Measurements from ENCODE around the gene MACF1. TPM values are rescaled to one million over a fixed set of nuclear protein-coding genes. Genes with fewer than 3 reads are reported as not detected.

The MACF1 gene
- total RNA-seq, 1 experiment from 2014 or later = 190 TPM

DNA sequence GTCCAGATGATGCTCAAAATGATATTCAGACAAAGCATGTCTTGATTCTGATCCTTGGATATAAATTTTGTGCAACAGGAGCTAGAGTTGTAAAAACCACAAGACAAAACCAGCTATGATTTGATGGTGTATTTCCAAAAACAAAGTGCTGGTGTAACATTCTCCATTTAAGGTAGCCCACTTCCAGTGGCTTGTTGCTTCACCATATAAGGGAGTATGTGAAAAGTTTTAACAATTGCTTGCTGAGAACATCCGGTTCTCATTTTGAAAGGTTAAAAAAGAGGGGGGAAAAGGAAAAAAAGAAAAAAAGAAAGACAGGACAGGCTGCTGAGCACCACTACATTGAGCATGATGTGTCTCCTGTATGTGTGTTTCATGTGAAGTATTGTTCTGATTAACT, 123.6 kb downstream of the MACF1 start:
- TF ChIP-seq, protein P1, sequence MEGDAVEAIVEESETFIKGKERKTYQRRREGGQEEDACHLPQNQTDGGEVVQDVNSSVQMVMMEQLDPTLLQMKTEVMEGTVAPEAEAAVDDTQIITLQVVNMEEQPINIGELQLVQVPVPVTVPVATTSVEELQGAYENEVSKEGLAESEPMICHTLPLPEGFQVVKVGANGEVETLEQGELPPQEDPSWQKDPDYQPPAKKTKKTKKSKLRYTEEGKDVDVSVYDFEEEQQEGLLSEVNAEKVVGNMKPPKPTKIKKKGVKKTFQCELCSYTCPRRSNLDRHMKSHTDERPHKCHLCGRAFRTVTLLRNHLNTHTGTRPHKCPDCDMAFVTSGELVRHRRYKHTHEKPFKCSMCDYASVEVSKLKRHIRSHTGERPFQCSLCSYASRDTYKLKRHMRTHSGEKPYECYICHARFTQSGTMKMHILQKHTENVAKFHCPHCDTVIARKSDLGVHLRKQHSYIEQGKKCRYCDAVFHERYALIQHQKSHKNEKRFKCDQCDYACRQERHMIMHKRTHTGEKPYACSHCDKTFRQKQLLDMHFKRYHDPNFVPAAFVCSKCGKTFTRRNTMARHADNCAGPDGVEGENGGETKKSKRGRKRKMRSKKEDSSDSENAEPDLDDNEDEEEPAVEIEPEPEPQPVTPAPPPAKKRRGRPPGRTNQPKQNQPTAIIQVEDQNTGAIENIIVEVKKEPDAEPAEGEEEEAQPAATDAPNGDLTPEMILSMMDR (conservative IDR thresholded peaks at IDR 0.05) = no peak

More for the DNA sequence above, 123.6 kb downstream of the MACF1 start:
- H3K4me3 Mint-ChIP-seq = no peak overlapping the region
- WGBS (ENCODE audit: extremely low coverage, insufficient read length, low lambda C conversion rate) = no CpG with 5 or more reads among the region's 1 CpG
- no peaks in the 10 kb centered on the region for H3K9me3 ChIP-seq (ENCODE audit: control insufficient read depth, low read depth, low read length)
- no peak overlapping the region for H3K23ac ChIP-seq (ENCODE audit: insufficient read length, low read depth, low read length)
- no peak overlapping the region for H2BK5ac ChIP-seq (ENCODE audit: insufficient read length, low read length)
- H3K79me2 ChIP-seq (ENCODE audit: insufficient read depth, low read length) = no peaks in the 10 kb centered on the region
- H3K9ac ChIP-seq (ENCODE audit: extremely low read depth, insufficient read length, low read length) = no peak overlapping the region
- peak overlapping the region in 1 of 3 experiments; percentile 47; a peak in 1 of 7 replicates for H3K27ac Mint-ChIP-seq
- no peak overlapping the region for H3K27ac ChIP-seq (ENCODE audit: insufficient read length, low read depth, low read length)
- H3K18ac ChIP-seq (ENCODE audit: insufficient read length, low read depth, low read length) = no peak overlapping the region
- H3K14ac ChIP-seq (ENCODE audit: insufficient read depth, low read length) = no peak overlapping the region
- no peak overlapping the region for H4K91ac ChIP-seq (ENCODE audit: insufficient read length, low read depth, low read length)
- no peak overlapping the region for H2BK20ac ChIP-seq (ENCODE audit: low read depth, low read length, poor library complexity, severe bottlenecking)
- H3K4me2 ChIP-seq (ENCODE audit: insufficient read depth, insufficient read length, low read length) = no peak overlapping the region
- no peak overlapping the region for H2AFZ ChIP-seq (ENCODE audit: low read length)
- H3K4me1 Mint-ChIP-seq = no peaks in the 10 kb centered on the region
- no peak overlapping the region for H3T11ph ChIP-seq (ENCODE audit: low read length)
- no peaks in the 10 kb centered on the region for H3K27me3 ChIP-seq (ENCODE audit: insufficient read depth, low read length)
- H2BK12ac ChIP-seq (ENCODE audit: insufficient read length, low read depth, low read length) = no peak overlapping the region
- H3K4me1 ChIP-seq (ENCODE audit: insufficient read depth, low read length) = no peaks in the 10 kb centered on the region
- no peaks in the 10 kb centered on the region for H3K9me3 Mint-ChIP-seq
- H4K20me1 ChIP-seq (ENCODE audit: control insufficient read depth, insufficient read depth, insufficient read length) = no peaks in the 10 kb centered on the region
- no peak overlapping the region for H4K8ac ChIP-seq (replicated peaks; ENCODE audit: insufficient read length, low read depth, low read length)
- no peaks in the 10 kb centered on the region for H3K23me2 ChIP-seq (ENCODE audit: insufficient read length, low read depth, low read length, poor library complexity, severe bottlenecking)
- no peak overlapping the region for H2BK15ac ChIP-seq (ENCODE audit: low read depth, low read length)
- H3K36me3 Mint-ChIP-seq (ENCODE audit: insufficient read depth in 1 of 3, low read depth in 3 of 3) = peaks cover 9 to 57% (median 42%) of the 10 kb centered on the region in 3 experiments; a peak in 6 of 7 replicates
- H3K56ac ChIP-seq (ENCODE audit: insufficient read length, low read depth, low read length) = no peak overlapping the region
- no peaks in the 10 kb centered on the region for H3K79me1 ChIP-seq (ENCODE audit: insufficient read depth, low read depth, low read length, poor library complexity, severe bottlenecking)
- no peak overlapping the region for H4K5ac ChIP-seq (ENCODE audit: insufficient read length, low read depth, low read length)
- H2AK5ac ChIP-seq (ENCODE audit: insufficient read length, low read length) = no peak overlapping the region
- no peak overlapping the region for H3K4ac ChIP-seq (ENCODE audit: low read depth, low read length)
- no peaks in the 10 kb centered on the region for H3K27me3 Mint-ChIP-seq (ENCODE audit: low read depth)
- no peak for DNase-seq
- no peak overlapping the region for H2BK120ac ChIP-seq (ENCODE audit: low read depth, low read length, poor library complexity, severe bottlenecking)
